ENCODE measurements around the gene NRXN3.

Gene NRXN3

GRCh38 chr14:79786522-79786921, 1616.3 kb downstream of the NRXN3 start:
- Mint-ChIP-seq H3K4me1 (ENCODE audit: low read depth) (no peaks in the 10 kb centered on the region), H3K27me3 (ENCODE audit: low read depth) (no peaks in the 10 kb centered on the region), H3K36me3 (ENCODE audit: low read depth) (no peaks in the 10 kb centered on the region), H3K27ac (no peak overlapping the region), H3K9me3 (peaks cover 22% of the 10 kb centered on the region), H3K4me3 (no peak overlapping the region)
- DNase-seq (ENCODE audit: low spot score): no peak

- Mint-ChIP-seq H3K36me3 (ENCODE audit: low read depth) (no peaks in the 10 kb centered on the region), H3K4me1 (ENCODE audit: low read depth) (no peaks in the 10 kb centered on the region), H3K4me3 (no peak overlapping the region), H3K27ac (no peak overlapping the region), H3K9me3 (peaks cover 27% of the 10 kb centered on the region), H3K27me3 (ENCODE audit: low read depth) (no peaks in the 10 kb centered on the region)
- DNase-seq (ENCODE audit: low spot score): no peak
These were observed 1618.2 kb downstream of the NRXN3 start for GRCh38 chr14:79788346-79788745.

GRCh38 chr14:79791055-79791732, 1621.0 kb downstream of the NRXN3 start:
- H3K27me3 Mint-ChIP-seq (ENCODE audit: low read depth): no peaks in the 10 kb centered on the region
- no peak for DNase-seq (ENCODE audit: low spot score)
- H3K36me3 Mint-ChIP-seq (ENCODE audit: low read depth): no peaks in the 10 kb centered on the region
- H3K4me3 Mint-ChIP-seq: no peak overlapping the region
- no peak overlapping the region for H3K27ac Mint-ChIP-seq
- H3K9me3 Mint-ChIP-seq: peaks cover 31% of the 10 kb centered on the region
- H3K4me1 Mint-ChIP-seq (ENCODE audit: low read depth): no peaks in the 10 kb centered on the region

- no peaks in the 10 kb centered on the region for H3K36me3 Mint-ChIP-seq (ENCODE audit: low read depth)
- no peak overlapping the region for H3K4me3 Mint-ChIP-seq
- no peaks in the 10 kb centered on the region for H3K4me1 Mint-ChIP-seq (ENCODE audit: low read depth)
- H3K27ac Mint-ChIP-seq: no peak overlapping the region
- peaks cover 1% of the 10 kb centered on the region for H3K9me3 Mint-ChIP-seq
- no peaks in the 10 kb centered on the region for H3K27me3 Mint-ChIP-seq (ENCODE audit: low read depth)
- no peak for DNase-seq (ENCODE audit: low spot score)
These were observed 1631.9 kb downstream of the NRXN3 start for GRCh38 chr14:79802093-79802492.

- DNase-seq (ENCODE audit: low spot score): no peak
- Mint-ChIP-seq H3K36me3 (ENCODE audit: low read depth) (no peaks in the 10 kb centered on the region), H3K4me1 (ENCODE audit: low read depth) (no peaks in the 10 kb centered on the region), H3K27ac (no peak overlapping the region), H3K27me3 (ENCODE audit: low read depth) (no peaks in the 10 kb centered on the region), H3K4me3 (no peak overlapping the region), H3K9me3 (peaks cover 9% of the 10 kb centered on the region)
These were observed 1635.5 kb downstream of the NRXN3 start for GRCh38 chr14:79805636-79806035.

- no peaks in the 10 kb centered on the region for H3K4me1 Mint-ChIP-seq (ENCODE audit: low read depth)
- H3K9me3 Mint-ChIP-seq: peaks cover 9% of the 10 kb centered on the region
- no peak for DNase-seq (ENCODE audit: low spot score)
- H3K4me3 Mint-ChIP-seq: no peak overlapping the region
- no peak overlapping the region for H3K27ac Mint-ChIP-seq
- H3K36me3 Mint-ChIP-seq (ENCODE audit: low read depth): no peaks in the 10 kb centered on the region
- H3K27me3 Mint-ChIP-seq (ENCODE audit: low read depth): no peaks in the 10 kb centered on the region
These were observed 1639.9 kb downstream of the NRXN3 start for GRCh38 chr14:79809849-79810612.

- DNase-seq (ENCODE audit: low spot score): no peak
- Mint-ChIP-seq H3K4me1 (ENCODE audit: low read depth) (no peaks in the 10 kb centered on the region), H3K9me3 (peaks cover 9% of the 10 kb centered on the region), H3K27ac (no peak overlapping the region), H3K4me3 (no peak overlapping the region), H3K27me3 (ENCODE audit: low read depth) (no peaks in the 10 kb centered on the region), H3K36me3 (ENCODE audit: low read depth) (no peaks in the 10 kb centered on the region)
These were observed 1650.8 kb downstream of the NRXN3 start for GRCh38 chr14:79820866-79821535.

GRCh38 chr14:79822034-79822433, 1651.9 kb downstream of the NRXN3 start:
- no peak for DNase-seq (ENCODE audit: low spot score)
- Mint-ChIP-seq H3K27ac (no peak overlapping the region), H3K36me3 (ENCODE audit: low read depth) (no peaks in the 10 kb centered on the region), H3K9me3 (peaks cover 10% of the 10 kb centered on the region), H3K4me3 (no peak overlapping the region), H3K27me3 (ENCODE audit: low read depth) (no peaks in the 10 kb centered on the region), H3K4me1 (ENCODE audit: low read depth) (no peaks in the 10 kb centered on the region)

- Mint-ChIP-seq H3K27ac (no peak overlapping the region), H3K4me3 (no peak overlapping the region)
These were observed 1654.9 kb downstream of the NRXN3 start for GRCh38 chr14:79825046-79825521.

GRCh38 chr14:79826362-79826761, 1656.2 kb downstream of the NRXN3 start:
- no peaks in the 10 kb centered on the region for H3K36me3 Mint-ChIP-seq (ENCODE audit: low read depth)

More at GRCh38 chr14:79825046-79825521, 1654.9 kb downstream of the NRXN3 start:
- no peaks in the 10 kb centered on the region for H3K36me3 Mint-ChIP-seq (ENCODE audit: low read depth)
- no peaks in the 10 kb centered on the region for H3K27me3 Mint-ChIP-seq (ENCODE audit: low read depth)
- peaks cover 7% of the 10 kb centered on the region for H3K9me3 Mint-ChIP-seq
- no peak for DNase-seq (ENCODE audit: low spot score)
- no peaks in the 10 kb centered on the region for H3K4me1 Mint-ChIP-seq (ENCODE audit: low read depth)

GRCh38 chr14:79829405-79830166, 1659.4 kb downstream of the NRXN3 start:
- Mint-ChIP-seq H3K4me1 (ENCODE audit: low read depth) (no peaks in the 10 kb centered on the region), H3K27me3 (ENCODE audit: low read depth) (no peaks in the 10 kb centered on the region), H3K36me3 (ENCODE audit: low read depth) (no peaks in the 10 kb centered on the region), H3K9me3 (peaks cover 7% of the 10 kb centered on the region), H3K4me3 (no peak overlapping the region), H3K27ac (no peak overlapping the region)
- DNase-seq (ENCODE audit: low spot score): no peak

More at GRCh38 chr14:79826362-79826761, 1656.2 kb downstream of the NRXN3 start:
- Mint-ChIP-seq H3K9me3 (peaks cover 7% of the 10 kb centered on the region), H3K4me1 (ENCODE audit: low read depth) (no peaks in the 10 kb centered on the region), H3K27ac (no peak overlapping the region), H3K4me3 (no peak overlapping the region), H3K27me3 (ENCODE audit: low read depth) (no peaks in the 10 kb centered on the region)
- no peak for DNase-seq (ENCODE audit: low spot score)

- Mint-ChIP-seq H3K27ac (no peak overlapping the region), H3K9me3 (peaks cover 7% of the 10 kb centered on the region), H3K36me3 (ENCODE audit: low read depth) (no peaks in the 10 kb centered on the region), H3K4me3 (no peak overlapping the region), H3K27me3 (ENCODE audit: low read depth) (no peaks in the 10 kb centered on the region), H3K4me1 (ENCODE audit: low read depth) (no peaks in the 10 kb centered on the region)
- no peak for DNase-seq (ENCODE audit: low spot score)
These were observed 1661.2 kb downstream of the NRXN3 start for GRCh38 chr14:79831195-79831892.

- Mint-ChIP-seq H3K9me3 (no peaks in the 10 kb centered on the region), H3K27me3 (ENCODE audit: low read depth) (no peaks in the 10 kb centered on the region), H3K36me3 (ENCODE audit: low read depth) (no peaks in the 10 kb centered on the region), H3K4me3 (no peak overlapping the region), H3K27ac (no peak overlapping the region), H3K4me1 (ENCODE audit: low read depth) (no peaks in the 10 kb centered on the region)
- no peak for DNase-seq (ENCODE audit: low spot score)
These were observed 1663.6 kb downstream of the NRXN3 start for GRCh38 chr14:79833781-79834180.
